Measurements from ENCODE around the gene MYRF.

- TF ChIP-seq CTCF (IDR thresholded peaks at IDR 0.05; ENCODE audit: low read depth, low read length, poor library complexity, severe bottlenecking) (no peak), EZH2phosphoT487 (IDR thresholded peaks at IDR 0.05; ENCODE audit: borderline replicate concordance, low read length) (no peak)
Measured at GRCh38 chr11:61751384-61751783, 1.1 kb upstream of the MYRF start.
